GM21825 (cell line): Measurements from ENCODE around the gene LPGAT1.

ENCODE experiments used
- ATAC-seq: cut with Tn5 transposase; IDR thresholded peaks from one replicate; pipeline ENCODE4 v1.9.1; 2021; ENCODE audit warnings: mild to moderate bottlenecking, moderate library complexity; ENCODE audit not compliant: unreplicated experiment

Gene LPGAT1

GRCh38 chr1:211828584-211829342 lies 1.8 kb downstream of the LPGAT1 start:
- ATAC-seq, result no peak

- no peak for ATAC-seq
Observed at GRCh38 chr1:211827051-211827450, 3.5 kb downstream of the LPGAT1 start.

- no peak for ATAC-seq
Observed at GRCh38 chr1:211825980-211826379, 4.6 kb downstream of the LPGAT1 start.

- no peak for ATAC-seq
Observed at GRCh38 chr1:211822677-211823407, 7.7 kb downstream of the LPGAT1 start.

DNA sequence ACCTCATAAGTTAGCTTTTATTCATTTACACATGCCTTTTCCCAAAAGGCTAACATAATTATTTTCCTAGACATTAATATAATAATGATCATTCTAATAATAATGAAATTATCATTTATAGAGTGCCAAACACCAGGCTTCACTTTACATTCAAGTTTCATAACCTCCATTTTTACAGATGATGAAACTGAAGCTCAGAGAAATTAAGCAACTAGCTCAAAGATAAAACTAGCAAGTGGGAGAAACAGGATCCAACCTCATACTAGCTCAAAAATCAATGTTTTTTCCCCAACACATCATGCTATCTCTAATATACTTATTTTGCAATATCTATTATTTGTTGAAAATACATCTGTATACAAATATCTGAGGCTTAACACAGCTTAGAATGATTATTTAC lies 14.0 kb downstream of the LPGAT1 start:
- ATAC-seq, result no peak

DNA sequence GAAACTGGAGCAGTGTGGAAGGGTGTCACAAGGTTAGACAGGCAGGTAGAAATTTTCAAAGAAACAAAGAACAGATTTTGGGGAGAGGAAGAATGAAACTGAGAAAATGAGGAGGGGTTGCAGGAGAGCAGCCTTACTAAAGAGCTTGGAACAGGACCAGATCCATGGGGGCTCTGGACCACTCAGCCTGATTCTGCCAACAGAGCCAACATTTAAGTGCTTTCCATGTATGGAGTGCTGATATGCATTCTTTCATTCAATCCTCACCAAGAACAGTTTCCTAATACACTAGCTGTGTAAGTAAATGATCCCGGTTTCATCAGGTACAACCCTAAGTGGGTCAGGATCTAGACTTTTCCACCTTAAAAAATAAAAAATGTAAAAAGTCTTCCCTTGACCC lies 16.2 kb downstream of the LPGAT1 start:
- no peak for ATAC-seq

GRCh38 chr1:211813590-211813989 lies 17.0 kb downstream of the LPGAT1 start:
- ATAC-seq, result no peak

DNA sequence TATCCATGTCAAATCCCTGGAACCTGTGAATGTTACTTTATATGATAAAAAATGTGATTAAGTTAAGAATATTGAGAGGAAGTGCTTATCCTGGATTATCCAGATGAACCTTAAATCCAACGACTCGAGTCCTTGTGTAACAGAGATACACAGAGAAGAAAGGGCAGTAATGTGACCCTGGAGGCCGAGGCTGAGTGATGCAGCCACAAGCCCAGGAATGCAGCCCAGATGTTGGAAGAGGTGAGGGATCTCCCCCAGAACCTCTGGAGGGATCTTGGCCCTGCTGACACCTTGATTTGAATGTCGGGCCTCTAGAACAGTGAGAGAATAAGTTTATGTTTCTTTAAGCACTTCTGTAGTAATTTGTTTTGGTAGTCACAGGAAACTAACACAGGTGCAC lies 18.0 kb downstream of the LPGAT1 start:
- no peak for ATAC-seq

GRCh38 chr1:211811848-211812247 lies 18.7 kb downstream of the LPGAT1 start:
- ATAC-seq, result no peak

GRCh38 chr1:211811126-211811525 lies 19.4 kb downstream of the LPGAT1 start:
- no peak for ATAC-seq

GRCh38 chr1:211808475-211808874 lies 22.1 kb downstream of the LPGAT1 start:
- no peak for ATAC-seq

GRCh38 chr1:211804915-211805314 lies 25.6 kb downstream of the LPGAT1 start:
- ATAC-seq, result no peak

DNA sequence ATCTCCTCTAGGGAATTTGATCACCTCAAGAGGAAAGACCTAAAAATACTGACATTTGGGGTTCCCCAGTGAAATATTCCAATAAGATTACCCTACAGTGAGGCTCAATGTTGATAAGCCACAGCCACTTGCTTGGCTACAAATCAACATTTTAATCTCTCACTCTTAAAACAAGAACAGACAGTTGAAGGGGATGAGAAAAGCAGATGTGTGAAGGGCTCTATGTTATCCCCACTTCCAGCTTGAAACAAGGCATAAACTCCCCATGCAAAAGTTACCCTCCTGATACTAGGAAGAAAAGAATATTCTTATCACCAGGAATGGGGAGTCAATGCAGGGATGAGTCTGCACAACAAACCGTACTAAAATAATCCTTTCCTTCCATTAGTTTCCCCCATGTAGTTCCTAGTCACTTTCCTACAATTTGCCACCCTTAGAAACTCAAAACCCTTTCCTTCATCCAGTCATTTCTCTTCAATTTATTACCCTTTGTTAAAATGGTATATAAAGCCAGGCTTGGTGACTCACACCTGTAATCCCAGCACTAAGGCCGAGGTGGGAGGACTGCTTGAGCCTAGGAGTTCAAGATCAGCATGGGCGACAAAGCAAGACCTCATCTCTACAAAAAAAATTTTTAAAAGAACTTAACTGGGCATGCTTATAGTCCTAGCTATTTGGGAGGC lies 29.5 kb downstream of the LPGAT1 start:
- ATAC-seq, result no peak

DNA sequence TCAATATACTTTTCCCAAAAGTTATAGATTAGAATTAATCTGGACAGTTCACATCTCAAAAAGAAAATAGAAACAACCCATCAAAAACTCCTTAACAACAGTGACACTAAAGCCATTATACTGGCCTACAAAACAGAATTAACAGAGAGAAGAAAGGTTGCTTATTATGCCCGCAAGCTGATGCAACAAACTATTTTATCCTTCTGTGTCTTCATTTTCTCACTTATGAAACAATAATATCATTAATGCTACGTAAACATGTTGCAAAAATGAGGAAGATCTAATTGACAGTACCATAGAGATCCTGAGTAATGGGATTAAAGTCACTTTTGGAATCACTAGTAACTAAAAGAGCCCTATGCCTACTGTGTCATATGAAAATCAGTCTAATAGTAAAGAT lies 32.6 kb downstream of the LPGAT1 start:
- no peak for ATAC-seq

DNA sequence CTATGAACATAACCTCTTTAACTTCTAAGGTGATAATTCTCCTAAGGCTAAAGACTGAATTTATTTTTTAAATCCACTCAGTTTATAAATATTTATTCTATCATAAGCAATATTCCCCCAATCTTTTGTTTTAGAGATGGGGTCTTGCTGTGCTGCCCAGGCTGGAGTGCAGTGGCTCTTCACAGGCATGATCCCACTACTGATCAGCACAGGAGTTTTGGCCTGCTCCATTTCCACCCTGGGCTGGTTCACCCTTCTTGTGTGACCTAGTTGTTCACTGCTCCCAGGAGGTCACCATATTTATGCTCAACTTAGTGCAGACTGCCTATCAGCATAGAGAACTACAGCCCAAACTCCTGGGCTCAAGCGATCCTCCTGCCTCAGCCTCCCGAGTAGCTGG lies 38.6 kb downstream of the LPGAT1 start:
- ATAC-seq, result no peak

DNA sequence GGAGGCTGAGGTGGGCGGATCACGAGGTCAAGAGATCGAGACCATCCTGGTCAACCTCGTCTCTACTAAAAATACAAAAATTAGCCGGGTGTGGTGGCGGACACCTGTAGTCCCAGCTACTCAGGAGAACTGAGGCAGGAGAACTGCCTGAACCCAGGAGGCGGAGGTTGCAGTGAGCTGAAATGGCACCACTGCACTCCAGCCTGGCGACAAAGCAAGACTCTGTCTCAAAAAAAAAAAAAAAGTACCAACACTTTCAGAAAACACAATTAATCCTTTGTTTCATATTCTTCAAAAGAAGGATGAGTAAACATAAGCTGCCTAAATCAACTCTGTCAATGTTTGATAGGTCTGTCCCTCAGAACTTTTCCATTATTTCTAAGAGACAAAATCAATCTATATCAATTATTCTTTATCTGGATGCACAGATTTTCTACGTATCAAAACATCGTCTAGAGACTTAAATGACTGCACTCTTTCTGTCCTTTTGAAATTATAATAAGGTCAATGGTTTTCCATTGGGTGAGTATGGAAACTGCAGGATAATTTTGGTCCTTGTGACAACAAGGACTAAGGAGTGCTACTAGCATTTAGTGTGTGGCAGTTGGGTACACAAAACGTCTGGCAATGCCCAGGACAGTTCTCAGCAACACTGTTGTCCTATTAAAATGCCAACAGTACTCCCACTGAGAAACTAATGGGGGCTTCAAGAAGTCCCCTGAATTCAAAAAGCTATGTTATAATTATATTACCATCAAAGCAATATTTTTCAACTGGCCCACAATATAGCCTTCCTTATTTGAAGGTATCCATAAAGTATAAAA lies 40.7 kb downstream of the LPGAT1 start:
- no peak for ATAC-seq

DNA sequence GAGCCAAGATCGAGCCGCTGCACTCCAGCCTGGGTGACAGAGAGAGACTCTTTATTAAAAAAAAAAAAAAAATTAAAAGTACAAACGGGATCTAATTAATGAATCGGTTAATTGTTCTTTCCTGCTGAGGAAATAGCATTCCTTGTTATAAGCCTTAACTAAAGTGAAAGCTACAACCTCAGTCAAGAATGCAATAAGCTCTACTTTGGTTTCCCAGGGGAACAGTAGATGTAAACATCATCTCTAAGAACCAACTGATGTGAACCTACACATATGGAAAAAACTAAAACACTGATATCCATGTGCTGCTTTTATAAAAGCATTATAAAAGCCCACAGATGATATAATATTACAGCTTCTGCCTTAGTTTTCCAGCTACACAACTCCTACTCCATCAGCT lies 41.9 kb downstream of the LPGAT1 start:
- no peak for ATAC-seq

DNA sequence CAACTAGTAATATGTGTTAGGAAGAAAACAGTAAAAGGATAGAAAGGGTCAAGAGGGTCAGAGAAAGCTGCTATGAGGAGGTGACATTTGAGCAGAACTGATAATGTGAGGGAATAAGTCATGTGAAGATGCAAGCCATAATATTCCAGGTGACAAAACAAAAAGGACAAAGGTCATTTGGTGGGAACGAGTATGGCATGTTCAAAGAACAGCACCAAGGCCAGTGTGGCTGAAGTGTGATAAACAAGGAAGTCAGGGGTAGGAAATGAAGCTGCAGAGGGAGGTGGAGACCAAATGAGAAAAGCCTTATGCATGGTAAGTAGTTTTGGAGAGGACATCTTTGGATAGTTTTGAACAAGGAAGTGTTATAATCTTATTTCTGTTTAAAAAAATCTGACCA lies 46.7 kb downstream of the LPGAT1 start:
- ATAC-seq, result no peak

GRCh38 chr1:211783266-211783665 lies 47.3 kb downstream of the LPGAT1 start:
- no peak for ATAC-seq

DNA sequence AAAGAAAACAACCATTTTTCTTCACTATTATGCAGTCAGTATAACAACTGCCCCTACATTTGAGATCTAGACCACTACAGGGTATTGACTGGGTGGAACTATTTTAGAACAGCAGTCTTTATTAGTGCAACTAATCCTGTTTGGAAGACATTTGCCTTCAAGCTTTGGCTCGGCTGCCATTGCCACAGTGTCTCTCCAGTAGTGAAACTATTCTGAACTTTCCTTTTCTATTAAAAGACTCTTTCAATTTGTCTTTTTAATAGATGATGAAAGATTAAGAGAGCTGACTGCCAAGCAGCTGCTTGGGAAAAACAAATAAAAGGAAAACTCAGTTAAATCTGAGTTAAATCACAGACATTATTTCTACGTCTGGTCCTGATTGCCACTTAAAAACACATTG lies 49.3 kb downstream of the LPGAT1 start:
- ATAC-seq, result no peak

DNA sequence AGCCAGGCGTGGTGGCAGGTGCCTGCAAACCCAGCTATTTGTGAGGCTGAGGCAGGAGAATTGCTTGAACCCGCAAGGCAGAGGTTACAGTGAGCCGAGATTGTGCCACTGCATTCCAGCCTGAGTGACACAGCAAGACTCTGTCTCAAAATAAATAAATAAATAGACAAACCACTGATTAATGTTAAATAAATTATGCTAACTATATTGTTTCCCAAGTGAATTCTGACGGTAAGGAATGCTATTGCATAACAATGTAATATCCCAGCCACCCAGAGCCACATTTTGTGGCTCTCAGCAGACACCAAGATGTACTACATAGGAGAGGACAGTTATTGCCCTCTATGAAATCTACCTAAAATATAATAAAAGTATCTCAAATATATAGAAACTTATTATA lies 55.4 kb downstream of the LPGAT1 start:
- no peak for ATAC-seq
